Myocyte (in vitro differentiated cells): ENCODE results near the gene LCE3C. TPM values are rescaled to one million over a fixed set of nuclear protein-coding genes. Genes with fewer than 3 reads are reported as not detected.
"Not testable (repeated sequence)": the region's sequence is repeated elsewhere in the genome, so short reads cannot be mapped to it uniquely, and the experiment has no call there.

Source experiments
- DNase-seq: peaks from one replicate; pipeline ENCODE4 v3.0.0-alpha.2; 2012; ENCODE audit warnings: low read depth
- polyA plus RNA-seq: library from polyadenylated mRNA; unstranded; fragments of >200 nt; gene quantifications from one replicate; pipeline ENCODE4 v1.2.1, GENCODE V29; 2012; ENCODE audit warnings: missing spikeins
- total RNA-seq: library from RNA; depleted of rRNA; stranded (reverse); fragments of >200 nt; gene quantifications from 2 replicates; pipeline ENCODE4 v1.2.3, GENCODE V29; 2014

The LCE3C gene, protein sequence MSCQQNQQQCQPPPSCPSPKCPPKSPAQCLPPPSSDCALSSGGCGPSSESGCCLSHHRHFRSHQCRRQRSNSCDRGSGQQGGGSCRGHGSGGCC
- not detected in 2 replicates for total RNA-seq
- polyA plus RNA-seq = not detected

DNA sequence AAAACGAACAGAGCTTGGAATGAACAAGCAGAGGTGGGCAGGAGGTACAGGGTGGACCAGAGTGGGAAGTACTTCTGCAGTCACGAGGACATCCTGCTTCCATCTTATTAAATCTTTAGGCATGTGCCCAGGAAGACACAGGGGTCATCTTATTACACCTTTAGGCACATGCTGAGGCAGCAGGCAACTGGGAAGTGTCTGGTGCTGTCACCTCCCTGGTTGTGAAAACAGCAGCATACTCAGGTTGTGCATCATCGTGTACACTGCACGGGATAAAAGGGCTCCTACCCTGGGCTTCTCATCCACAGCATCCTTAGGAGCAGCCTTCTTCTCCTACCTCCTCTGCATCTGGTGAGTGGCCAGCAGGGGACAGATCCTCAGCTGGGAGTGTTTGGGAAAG is at the start of gene LCE3C:
LCE3C (plus strand) TSS at position 301 of the 400 bp plus-strand sequence. CDS start 498 bp downstream, outside the sequence.
- DNase-seq = no peak

DNA sequence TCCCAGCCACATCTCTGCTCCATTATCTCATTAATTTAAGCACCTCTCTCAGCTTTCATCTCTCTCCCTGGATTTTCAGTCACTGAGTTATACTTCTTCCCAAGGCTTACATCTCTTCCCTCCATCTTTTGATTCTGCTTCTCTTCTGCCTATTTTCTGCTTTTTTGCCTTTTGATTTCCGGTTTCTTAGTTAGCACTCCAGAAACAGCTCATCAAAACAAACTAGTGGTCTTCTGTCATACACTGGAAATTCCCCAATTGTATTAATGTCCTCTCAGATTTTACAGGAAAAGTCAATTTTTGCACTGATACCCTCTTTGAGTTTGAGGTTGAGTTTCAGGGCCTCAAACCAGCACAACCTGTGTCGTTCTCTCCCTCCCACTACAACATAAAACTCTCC is 34.9 kb upstream of the LCE3C start:
- DNase-seq = no peak

DNA sequence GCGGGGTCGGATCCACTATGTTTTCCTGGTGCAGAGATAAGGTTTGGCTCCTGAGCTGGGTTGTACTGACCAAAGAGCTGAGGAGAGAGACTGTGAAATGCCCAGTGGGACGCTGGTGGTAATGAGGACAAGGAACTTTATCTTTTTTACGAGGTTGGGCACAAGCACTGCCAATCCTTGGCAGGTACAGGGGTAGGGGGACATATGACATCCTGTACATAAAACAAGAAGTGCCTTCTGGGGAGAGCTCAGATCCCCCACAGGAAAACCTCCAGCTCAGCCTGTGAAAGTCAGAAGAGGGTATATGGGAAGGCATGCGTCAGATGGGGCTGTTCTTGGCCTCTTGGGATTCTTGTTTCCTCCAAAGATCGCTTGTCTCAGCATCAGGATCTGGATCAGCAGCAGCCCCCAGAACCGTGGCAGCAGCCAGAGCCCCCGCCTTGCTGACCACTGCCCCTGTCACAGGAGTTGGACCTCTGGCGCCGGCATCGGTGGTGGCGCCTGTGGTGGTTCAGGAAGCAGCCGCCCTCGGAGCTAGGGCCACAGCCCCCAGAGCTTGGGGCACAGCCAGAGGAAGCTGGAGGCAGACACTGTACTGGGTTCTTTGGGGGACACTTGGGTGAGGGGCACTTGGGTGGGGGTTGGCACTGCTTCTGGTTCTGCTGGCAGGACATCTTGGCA is 34.4 kb upstream of the LCE3C start:
- DNase-seq = no peak

DNA sequence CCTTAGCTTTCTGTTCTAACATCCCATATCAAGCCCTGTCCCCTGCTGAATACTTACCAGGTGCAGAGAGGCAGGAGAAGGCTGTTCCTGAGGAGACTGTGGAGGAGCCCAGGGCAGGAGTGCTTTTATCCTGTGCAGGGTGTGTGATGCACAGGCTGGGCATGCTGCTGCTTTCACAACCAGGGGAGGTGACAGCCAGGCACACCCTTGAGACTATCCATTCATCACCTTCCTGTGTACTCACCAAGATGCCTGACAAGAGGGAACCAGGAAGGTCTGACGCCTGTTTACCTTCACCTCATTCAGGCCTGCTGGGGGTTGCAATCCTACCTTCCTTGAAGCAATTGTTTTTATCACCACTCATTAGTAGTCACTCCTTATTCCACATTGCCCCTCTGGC is 33.4 kb upstream of the LCE3C start, which contains the start of gene LCE3E:
LCE3E (minus strand) TSS at position 100 of the 400 bp plus-strand sequence. CDS start 572 bp downstream, outside the sequence.
- DNase-seq = no peak

DNA sequence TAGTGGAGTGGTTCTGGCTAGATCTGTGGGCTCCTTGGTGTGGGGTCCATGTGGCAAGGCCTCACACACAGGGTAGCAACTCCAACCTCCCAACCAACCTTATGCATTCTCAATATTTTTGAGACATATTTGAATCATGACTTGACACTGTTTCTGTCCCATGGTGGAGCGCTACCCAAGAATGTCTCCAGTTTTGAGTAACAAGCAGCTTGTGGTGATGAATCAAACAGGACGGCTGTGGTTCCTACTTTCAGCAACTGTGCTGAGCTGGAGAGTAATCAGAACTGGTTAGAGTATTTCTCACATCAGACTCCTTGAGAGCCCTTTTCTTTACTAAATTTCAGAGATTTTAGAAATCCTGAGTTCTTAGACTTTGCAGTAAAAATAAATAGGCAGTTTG is 22.9 kb upstream of the LCE3C start:
- peak; percentile 60 for DNase-seq

DNA sequence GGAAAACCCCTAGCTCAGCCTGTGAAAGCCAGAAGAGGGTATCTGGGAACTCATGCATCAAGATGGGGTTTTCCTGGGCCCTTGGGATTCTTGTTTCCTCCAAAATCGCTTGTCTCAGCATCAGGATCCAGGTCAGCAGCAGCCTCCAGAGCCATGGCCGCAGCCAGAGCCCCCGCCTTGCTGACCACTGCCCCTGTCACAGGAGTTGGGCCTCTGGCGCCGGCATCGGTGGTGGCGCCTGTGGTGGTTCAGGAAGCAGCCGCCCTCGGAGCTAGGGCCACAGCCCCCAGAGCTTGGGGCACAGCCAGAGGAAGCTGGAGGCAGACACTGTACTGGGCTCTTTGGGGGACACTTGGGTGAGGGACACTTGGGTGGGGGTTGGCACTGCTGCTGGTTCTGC is 20.5 kb upstream of the LCE3C start:
- DNase-seq = not testable (repeated sequence)

DNA sequence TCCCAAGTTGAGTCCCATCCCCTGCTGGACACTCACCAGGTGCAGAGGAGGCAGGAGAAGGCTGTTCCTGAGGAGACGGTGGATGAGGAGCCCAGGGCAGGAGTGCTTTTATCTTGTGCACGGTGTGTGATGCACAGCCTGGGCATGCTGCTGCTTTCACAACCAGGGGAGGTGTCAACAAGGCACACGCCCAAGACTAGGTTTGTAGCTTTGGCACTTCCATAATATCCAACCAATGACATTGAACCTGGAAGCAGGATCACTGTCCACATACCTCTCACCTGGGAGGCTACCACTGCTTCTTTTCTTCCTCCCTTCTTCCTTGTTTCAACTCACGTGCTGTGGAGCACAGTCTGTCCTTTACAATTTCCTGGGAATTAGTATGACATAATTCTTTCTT is 19.6 kb upstream of the LCE3C start, which contains the start of gene LCE3D:
LCE3D (minus strand) TSS at position 84 of the 400 bp plus-strand sequence. CDS start 580 bp downstream, outside the sequence.
- DNase-seq = no peak

DNA sequence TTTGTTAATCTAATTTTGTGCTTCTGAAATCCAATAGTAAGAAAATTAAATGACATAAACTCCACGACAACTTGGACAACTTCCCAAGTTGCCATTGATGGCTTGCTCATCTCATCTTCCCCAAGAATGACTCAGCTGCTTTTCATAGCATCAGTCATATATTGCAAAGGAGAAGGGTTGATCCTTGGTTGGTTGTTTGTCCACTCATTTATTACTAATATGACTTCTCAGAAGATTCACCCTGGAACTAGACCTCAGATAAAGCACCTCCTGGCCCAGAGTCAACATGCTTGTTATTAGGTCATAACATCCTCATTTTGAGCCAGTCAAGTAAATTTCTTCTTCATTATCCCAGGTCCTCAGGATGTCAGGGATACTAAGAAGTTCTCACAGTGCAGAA is 17.4 kb upstream of the LCE3C start:
- peak; percentile 49 for DNase-seq

DNA sequence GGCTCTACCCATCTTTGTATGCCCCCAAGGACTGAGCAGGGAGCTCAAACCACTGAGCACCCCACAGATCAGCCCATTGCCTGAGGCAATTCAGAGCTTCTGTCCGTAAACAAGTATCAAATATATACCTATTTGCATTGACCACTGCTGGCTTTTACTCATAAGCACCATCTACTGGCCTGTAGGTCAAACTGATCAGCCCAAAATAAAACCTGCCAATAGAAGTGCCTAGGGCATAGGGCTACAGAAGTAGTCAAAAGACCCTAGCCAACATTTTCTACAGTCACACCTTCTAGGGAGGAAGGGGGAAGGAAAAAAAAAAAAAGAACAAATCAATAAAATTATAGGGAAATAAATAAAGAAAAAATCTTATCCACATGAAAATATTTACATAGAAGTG is 14.4 kb upstream of the LCE3C start:
- no peak for DNase-seq

DNA sequence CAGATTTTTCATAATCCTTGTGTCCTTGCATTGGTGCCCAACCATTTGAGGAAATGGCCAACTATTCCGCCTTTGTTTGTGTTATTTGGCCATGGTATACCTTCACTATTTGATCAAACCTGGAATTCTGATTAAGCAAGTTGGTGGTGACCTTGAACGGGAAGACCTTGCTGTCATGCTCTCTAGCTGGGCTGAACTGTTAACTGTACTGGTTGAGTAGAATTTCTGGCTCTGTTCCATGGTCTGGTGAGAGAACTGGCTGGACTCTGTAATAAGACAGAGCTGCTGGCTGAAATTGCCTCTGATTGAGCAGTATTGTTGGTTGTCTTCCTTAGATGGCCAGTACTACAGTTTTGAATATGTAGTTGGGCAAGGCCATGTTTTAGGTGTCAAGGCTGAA is 3.0 kb upstream of the LCE3C start:
- DNase-seq = no peak

DNA sequence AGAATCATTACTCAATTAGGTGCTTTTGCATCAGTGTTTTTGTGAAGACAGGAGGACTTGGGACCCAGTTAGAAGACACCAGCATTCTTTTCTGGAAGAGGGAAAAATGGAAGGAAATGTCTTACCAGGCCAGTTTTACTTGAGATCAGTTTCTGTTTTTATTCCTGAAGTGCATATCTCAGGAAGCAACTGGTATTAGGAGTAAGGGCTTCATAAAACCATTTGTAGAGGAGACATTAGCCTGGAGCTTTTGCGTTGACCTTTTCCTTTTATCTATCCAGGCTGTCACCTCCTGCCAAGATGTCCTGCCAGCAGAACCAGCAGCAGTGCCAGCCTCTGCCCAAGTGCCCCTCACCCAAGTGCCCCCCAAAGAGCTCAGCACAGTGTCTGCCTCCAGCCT is 13.5 kb downstream of the LCE3C start, which contains the start of gene LCE3B:
LCE3B (plus strand) TSS at position 301 of the 400 bp plus-strand sequence; CDS start at position 301, 0 bp downstream.
- DNase-seq = no peak

DNA sequence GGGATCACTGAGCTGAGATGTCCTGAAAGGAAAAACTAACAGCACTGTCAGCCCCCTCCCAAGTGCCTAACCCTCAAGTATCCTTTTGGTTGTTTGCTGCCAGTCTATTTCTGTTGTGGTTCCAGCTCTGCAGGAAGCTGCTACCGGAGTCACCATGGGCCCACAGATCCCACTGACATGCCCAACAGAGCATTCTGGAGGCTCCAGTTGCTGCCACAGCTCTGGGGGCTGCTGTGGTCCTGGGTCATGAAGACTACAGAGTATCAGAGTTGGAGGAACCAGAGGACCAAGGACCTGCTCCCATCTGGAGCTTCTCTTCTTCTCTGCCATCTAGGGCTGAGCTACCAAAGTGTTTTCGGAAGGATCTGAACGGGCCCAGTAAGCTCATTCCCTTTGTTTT is 22.0 kb downstream of the LCE3C start:
- peak; percentile 74 for DNase-seq

DNA sequence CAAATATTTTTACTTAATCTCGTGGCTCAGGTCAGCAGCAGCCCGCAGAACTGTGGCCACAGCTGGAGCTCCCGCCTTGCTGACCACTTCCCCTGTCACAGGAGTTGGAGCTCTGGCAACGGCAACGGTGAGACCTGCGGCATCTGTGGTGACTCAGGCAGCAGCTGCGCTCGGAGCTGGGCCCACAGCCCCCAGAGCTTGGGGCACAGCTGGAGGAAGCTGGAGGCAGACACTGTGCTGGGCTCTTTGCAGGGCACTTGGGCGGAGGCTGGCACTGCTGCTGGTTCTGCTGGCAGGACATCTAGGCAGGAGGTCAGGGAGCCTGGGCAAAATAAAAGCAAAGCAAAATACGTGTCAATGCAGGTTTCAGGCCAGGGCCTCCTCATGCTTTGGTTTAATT is 22.8 kb downstream of the LCE3C start, which contains the start of gene LCE3A:
LCE3A (minus strand) TSS at position 301 of the 400 bp plus-strand sequence; CDS start at position 301, 0 bp downstream.
- peak; percentile 88 for DNase-seq

DNA sequence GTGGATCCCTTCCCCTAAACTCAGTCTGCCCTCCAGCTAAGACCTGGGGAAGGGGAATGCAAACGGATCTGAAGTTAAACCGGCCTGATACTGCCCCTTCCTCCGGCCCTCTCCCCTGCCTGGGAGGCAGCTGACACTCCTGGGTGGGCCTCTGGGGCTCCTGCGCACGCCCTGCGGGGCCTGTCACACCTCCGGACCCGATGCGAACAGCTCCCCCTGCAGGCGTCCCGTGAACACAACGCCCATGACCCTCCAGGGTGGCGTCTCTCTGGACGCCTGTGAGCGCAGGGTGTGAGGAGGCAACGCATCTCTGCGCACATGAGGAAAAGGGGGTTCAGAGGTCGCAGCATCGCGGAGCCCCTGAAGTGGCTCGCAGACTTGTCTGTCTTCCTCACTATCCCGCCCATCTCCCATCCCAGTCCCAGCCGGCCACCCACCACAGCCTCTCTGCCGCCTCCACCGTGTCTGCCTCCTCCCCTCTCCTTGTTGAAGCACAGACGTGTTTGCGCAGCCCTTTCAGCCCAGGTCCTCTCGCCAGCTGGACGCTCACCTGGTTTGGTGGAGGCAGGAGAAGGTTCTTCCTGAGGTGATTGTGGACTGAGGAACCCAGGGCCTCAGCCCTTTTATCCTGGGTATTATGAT is 23.3 kb downstream of the LCE3C start:
- peak; percentile 30 for DNase-seq

DNA sequence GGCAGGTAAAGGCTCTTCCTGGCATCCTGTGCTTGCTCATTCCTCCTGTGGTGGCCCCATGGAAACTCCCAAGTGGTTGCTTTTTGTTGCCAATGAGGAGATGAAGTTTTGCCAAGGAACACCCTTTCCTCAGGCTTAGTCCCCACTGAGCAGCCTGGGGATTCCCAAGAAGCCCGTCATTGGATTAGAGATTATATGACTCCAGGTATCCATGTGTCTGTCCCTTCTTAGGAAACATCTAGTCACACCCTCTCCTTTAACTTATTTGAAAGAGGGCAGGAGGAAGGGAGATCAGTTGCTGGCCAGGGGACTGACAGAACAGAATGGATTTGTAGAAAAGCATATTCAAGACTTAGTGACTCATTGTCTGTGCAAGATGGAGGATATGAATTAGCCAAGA is 26.7 kb downstream of the LCE3C start:
- DNase-seq = no peak

DNA sequence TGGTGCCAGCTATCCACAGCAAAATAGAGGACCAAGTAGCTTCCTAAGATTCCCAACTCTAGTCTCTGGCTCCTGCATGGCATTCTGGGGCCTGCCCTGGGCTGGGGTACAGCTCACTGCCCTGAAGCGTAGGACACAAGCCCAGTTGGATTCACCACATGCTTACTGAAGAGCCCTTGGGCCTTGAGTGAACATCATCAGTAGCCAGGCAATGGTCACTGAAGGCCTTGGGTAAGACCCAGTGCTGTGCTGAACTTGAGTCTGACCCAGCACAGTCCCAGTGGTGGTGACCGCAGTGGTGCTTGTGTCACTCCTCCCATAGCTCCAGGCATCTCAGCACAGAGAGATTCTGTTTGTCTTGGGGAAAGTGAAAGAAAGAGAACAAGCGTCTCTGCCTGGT is 30.6 kb downstream of the LCE3C start:
- DNase-seq = no peak

DNA sequence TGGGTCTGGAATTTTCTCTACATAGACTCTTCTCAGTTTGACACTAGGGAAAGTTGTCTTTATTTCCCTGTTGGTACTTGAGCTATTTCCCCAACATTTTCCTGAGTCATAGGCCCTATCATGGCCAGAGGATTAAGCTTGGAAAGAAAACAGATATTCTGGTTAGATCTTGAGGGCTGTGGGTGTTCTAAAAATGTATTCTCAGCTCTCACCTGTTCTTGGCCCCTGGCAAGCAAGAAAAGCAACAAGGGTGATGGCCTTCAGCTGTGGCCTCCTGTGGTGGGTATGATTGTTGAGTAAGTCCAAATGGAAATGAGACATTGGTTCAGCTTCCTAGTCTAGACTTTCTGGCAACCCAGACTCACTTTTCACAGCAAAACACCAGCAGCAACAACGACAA is 40.3 kb downstream of the LCE3C start:
- DNase-seq = peak; percentile 92

DNA sequence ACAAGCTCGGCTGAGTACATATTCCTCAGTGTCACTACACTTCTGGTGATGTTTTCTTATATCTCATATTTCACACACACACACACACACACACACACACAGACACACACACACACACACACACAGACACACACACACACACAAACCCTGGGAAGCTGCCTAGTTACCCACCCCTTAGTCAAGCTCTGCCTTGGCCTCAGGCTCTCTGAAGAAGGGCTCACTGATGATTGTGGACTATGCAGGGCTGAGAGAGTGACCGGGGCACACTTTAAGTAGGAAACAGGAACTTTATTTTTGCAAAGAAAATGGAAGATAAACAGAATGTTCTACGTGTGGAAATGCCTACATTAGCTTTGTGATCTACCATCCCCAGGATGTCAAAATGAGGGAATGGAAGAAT is 43.9 kb downstream of the LCE3C start:
- peak; percentile 22 for DNase-seq

DNA sequence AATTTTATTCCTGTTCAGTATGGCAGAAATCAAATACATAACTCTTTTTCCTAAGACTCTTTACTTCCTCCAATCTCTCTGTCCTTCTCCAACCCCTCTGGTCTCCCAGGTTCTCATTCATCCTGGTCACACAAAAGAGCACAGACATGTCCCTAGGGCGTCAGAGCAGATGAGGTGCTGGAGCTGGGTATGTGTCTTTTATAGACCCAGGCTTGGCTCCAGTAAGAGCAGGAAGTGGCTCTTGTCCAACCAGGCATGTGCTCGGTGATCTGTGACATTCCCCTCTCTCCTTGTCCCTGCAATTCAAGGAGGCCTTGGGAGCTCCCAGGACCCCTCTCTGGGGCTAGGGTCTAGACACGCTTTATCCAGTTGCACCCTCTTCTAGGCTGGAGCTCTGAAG is 45.1 kb downstream of the LCE3C start:
- DNase-seq = peak; percentile 64

DNA sequence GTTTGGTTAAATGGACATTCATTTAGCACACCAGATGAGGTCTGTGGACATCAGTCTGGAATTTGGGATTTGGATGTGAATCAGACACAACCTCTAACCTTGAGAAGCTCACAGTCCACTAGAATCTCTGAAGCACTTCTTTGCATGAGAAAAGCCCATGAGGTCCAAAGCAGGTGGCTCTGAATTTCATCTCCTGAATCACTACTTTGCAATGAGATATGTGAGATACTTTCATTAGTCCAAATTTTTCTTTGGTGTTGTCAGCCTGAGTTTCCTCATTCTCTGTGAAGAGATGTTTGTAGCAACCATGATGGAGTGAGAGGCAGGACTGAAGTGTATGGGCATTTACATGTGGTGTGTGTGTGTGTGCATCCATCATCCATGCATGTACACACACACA is 46.6 kb downstream of the LCE3C start:
- peak; percentile 13 for DNase-seq
